Fibroblast of lung (primary cell): ENCODE results near the gene PLD5.

ENCODE experiments used
- EZH2 ChIP-seq: IDR thresholded peaks from 2 replicates; pipeline ENCODE4 v1.5.1; 2012; ENCODE audit warnings: low read length, control low read depth, mild to moderate bottlenecking; ENCODE audit errors: missing control alignments
- TF ChIP-seq, protein P1 (sequence below), 2 donors: IDR thresholded peaks in 1 of 2; conservative IDR thresholded peaks in 1 of 2; 1 replicate in 1 of 2; 2 replicates in 1 of 2; pipeline ENCODE4 v1.5.1; 2011 to 2012; ENCODE audit warnings: low read length in 2 of 2, control low read depth in 1 of 2, inconsistent platforms in 1 of 2, low read depth in 1 of 2, mild to moderate bottlenecking in 1 of 2

- TF ChIP-seq, protein P1, sequence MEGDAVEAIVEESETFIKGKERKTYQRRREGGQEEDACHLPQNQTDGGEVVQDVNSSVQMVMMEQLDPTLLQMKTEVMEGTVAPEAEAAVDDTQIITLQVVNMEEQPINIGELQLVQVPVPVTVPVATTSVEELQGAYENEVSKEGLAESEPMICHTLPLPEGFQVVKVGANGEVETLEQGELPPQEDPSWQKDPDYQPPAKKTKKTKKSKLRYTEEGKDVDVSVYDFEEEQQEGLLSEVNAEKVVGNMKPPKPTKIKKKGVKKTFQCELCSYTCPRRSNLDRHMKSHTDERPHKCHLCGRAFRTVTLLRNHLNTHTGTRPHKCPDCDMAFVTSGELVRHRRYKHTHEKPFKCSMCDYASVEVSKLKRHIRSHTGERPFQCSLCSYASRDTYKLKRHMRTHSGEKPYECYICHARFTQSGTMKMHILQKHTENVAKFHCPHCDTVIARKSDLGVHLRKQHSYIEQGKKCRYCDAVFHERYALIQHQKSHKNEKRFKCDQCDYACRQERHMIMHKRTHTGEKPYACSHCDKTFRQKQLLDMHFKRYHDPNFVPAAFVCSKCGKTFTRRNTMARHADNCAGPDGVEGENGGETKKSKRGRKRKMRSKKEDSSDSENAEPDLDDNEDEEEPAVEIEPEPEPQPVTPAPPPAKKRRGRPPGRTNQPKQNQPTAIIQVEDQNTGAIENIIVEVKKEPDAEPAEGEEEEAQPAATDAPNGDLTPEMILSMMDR (conservative IDR thresholded peaks at IDR 0.05 in 1 of 2, IDR thresholded peaks at IDR 0.05 in 1 of 2; ENCODE audit: low read depth in 1 of 2, low read length in 2 of 2): no peak
- no peak for TF ChIP-seq EZH2
Measured at GRCh38 chr1:242515555-242515954, 8.9 kb downstream of the PLD5 start.
